ENCODE data around the gene OR6V1.

- TF ChIP-seq GATA2 (IDR thresholded peaks at IDR 0.05; ENCODE audit: low read depth, low read length) (no peak), GATA3 (IDR thresholded peaks at IDR 0.05; ENCODE audit: low read depth, low read length) (no peak)
These were observed 2.5 kb downstream of the OR6V1 start for GRCh38 chr7:143054621-143055020.

Measured in SH-SY5Y (cell line).